CD14-positive monocyte (primary cell): Measurements from ENCODE around the gene CSKMT. TPM values are rescaled to one million over a fixed set of nuclear protein-coding genes. Genes with fewer than 3 reads are reported as not detected.
"Not testable (repeated sequence)": the region's sequence is repeated elsewhere in the genome, so short reads cannot be mapped to it uniquely, and the experiment has no call there.

Experiments
- DNase-seq, 3 donors: peaks; one replicate each; pipeline ENCODE4 v3.0.0-alpha.2; 2011 to 2022
- H2AFZ ChIP-seq: 2 replicates; pipeline ENCODE4 v1.6.0; 2012; ENCODE audit warnings: mild to moderate bottlenecking, low read depth, low read length, inconsistent platforms; ENCODE audit not compliant: insufficient read depth, poor library complexity, severe bottlenecking
- H3K27ac ChIP-seq, 2 donors: 1 replicate in 1 of 2; 2 replicates in 1 of 2; pipeline ENCODE4 v1.5.1; 2012 to 2013; ENCODE audit warnings: low read length in 2 of 2, control low read depth in 1 of 2, inconsistent platforms in 1 of 2, low read depth in 1 of 2, mild to moderate bottlenecking in 1 of 2
- H3K27me3 ChIP-seq, 2 donors: one replicate each; pipeline versions ENCODE4 v1.6.0 to v1.6.1; 2011 to 2013; ENCODE audit warnings: low read length in 2 of 2; ENCODE audit not compliant: control insufficient read depth in 2 of 2, insufficient read depth in 2 of 2
- H3K36me3 ChIP-seq, 2 donors: replicated peaks in 1 of 2; 1 replicate in 1 of 2; 2 replicates in 1 of 2; pipeline versions ENCODE4 v1.5.1 to v1.6.1; 2012 to 2013; ENCODE audit warnings: low read length in 2 of 2, control low read depth in 1 of 2, inconsistent platforms in 1 of 2, mild to moderate bottlenecking in 1 of 2; ENCODE audit not compliant: insufficient read depth in 2 of 2, control insufficient read depth in 1 of 2
- H3K4me1 ChIP-seq, 2 donors: 1 replicate in 1 of 2; 2 replicates in 1 of 2; pipeline versions ENCODE4 v1.5.1 to v1.6.1; 2012 to 2013; ENCODE audit warnings: low read length in 2 of 2, control low read depth in 1 of 2, inconsistent platforms in 1 of 2, mild to moderate bottlenecking in 1 of 2, moderate library complexity in 1 of 2; ENCODE audit not compliant: insufficient read depth in 2 of 2, control insufficient read depth in 1 of 2
- H3K4me2 ChIP-seq: replicated peaks from 2 replicates; pipeline ENCODE3; 2012; ENCODE audit warnings: low read length, moderate library complexity, mild to moderate bottlenecking; ENCODE audit not compliant: poor library complexity, severe bottlenecking; ENCODE audit errors: extremely low read depth
- H3K4me3 ChIP-seq, 3 experiments: fragments of 200-600 bp in 1 of 3; sonication (generic) in 1 of 3; replicated peaks in 1 of 3; 1 replicate in 2 of 3; 2 replicates in 1 of 3; pipeline ENCODE4 v1.5.1; 2011 to 2013; ENCODE audit warnings: low read length in 3 of 3, mild to moderate bottlenecking in 3 of 3, control low read depth in 2 of 3, low read depth in 2 of 3, inconsistent platforms in 1 of 3, moderate library complexity in 1 of 3
- H3K79me2 ChIP-seq: 2 replicates; pipeline ENCODE4 v1.6.0; 2012; ENCODE audit warnings: mild to moderate bottlenecking, control low read depth, inconsistent platforms, low read length, moderate library complexity; ENCODE audit not compliant: insufficient read depth
- H3K9ac ChIP-seq: 2 replicates; pipeline ENCODE4 v1.6.0; 2017; ENCODE audit warnings: low read length, mild to moderate bottlenecking; ENCODE audit not compliant: insufficient read depth, poor library complexity, severe bottlenecking
- H3K9me3 ChIP-seq, 2 donors: replicated peaks in 1 of 2; 1 replicate in 1 of 2; 2 replicates in 1 of 2; pipeline versions ENCODE4 v1.5.1 to v1.6.1; 2012 to 2013; ENCODE audit warnings: low read length in 2 of 2, control low read depth in 1 of 2; ENCODE audit not compliant: control insufficient read depth in 1 of 2, insufficient read depth in 1 of 2
- H4K20me1 ChIP-seq: 2 replicates; pipeline ENCODE4 v1.6.0; 2012; ENCODE audit warnings: mild to moderate bottlenecking, low read length, control low read depth, moderate library complexity; ENCODE audit not compliant: insufficient read depth
- H3K27ac Mint-ChIP-seq, 7 donors: one replicate each; pipeline ENCODE4 v1.8.0; 2020; ENCODE audit warnings: mild to moderate bottlenecking in 7 of 7, mixed read lengths in 7 of 7, moderate library complexity in 6 of 7, inconsistent platforms in 2 of 7
- H3K27me3 Mint-ChIP-seq, 3 donors: one replicate each; pipeline ENCODE4 v1.8.0; 2021 to 2022; ENCODE audit warnings: low read depth in 3 of 3, mild to moderate bottlenecking in 3 of 3, mixed read lengths in 3 of 3, moderate library complexity in 3 of 3, inconsistent platforms in 1 of 3
- H3K36me3 Mint-ChIP-seq, 2 donors: one replicate each; pipeline ENCODE4 v1.8.0; 2020; ENCODE audit warnings: mixed read lengths in 2 of 2, inconsistent platforms in 1 of 2, mild to moderate bottlenecking in 1 of 2
- H3K4me1 Mint-ChIP-seq: one replicate; pipeline ENCODE4 v1.8.0; 2020; ENCODE audit warnings: mild to moderate bottlenecking, mixed read lengths
- H3K4me3 Mint-ChIP-seq, 2 donors: one replicate each; pipeline ENCODE4 v1.8.0; 2020; ENCODE audit warnings: mild to moderate bottlenecking in 2 of 2, mixed read lengths in 2 of 2, moderate library complexity in 1 of 2
- H3K9me3 Mint-ChIP-seq, 7 donors: one replicate each; pipeline ENCODE4 v1.8.0; 2020 to 2022; ENCODE audit warnings: mixed read lengths in 7 of 7, mild to moderate bottlenecking in 6 of 7, moderate library complexity in 6 of 7, inconsistent platforms in 2 of 7
- WGBS: methylation state at CpG from one replicate; pipeline ENCODE4 v1.1.5; 2013; ENCODE audit warnings: missing lambda C conversion rate; ENCODE audit not compliant: insufficient coverage; 5-methylcytosine and 5-hydroxymethylcytosine counted together
- intact Hi-C, 2 donors: fragments of 100-400 bp; cut with micrococcal nuclease; formaldehyde crosslinking; loops; one replicate each; pipeline versions ENCODE4 v1.15.0 to v1.15.1; 2023
- polyA plus RNA-seq, 3 donors: library from polyadenylated mRNA; depleted of rRNA in 1 of 3; unstranded in 2 of 3; stranded (reverse) in 1 of 3; fragments of 300-500 nt in 2 of 3; fragments of >200 nt in 1 of 3; fragmentation: Illumina TruSeq in 2 of 3; gene quantifications; 1 replicate in 2 of 3; 2 replicates in 1 of 3; pipeline ENCODE4 v1.2.3, GENCODE V29; 2012 to 2021
- TF ChIP-seq, protein P1 (sequence below): fragments of 200-600 bp; IDR thresholded peaks from one replicate; pipeline ENCODE4 v1.8.0; 2022; ENCODE audit warnings: antibody characterized with exemption, mild to moderate bottlenecking

Gene CSKMT
- polyA plus RNA-seq, 3 donors, result 0.73 to 4.9 (median 1.4) TPM

DNA sequence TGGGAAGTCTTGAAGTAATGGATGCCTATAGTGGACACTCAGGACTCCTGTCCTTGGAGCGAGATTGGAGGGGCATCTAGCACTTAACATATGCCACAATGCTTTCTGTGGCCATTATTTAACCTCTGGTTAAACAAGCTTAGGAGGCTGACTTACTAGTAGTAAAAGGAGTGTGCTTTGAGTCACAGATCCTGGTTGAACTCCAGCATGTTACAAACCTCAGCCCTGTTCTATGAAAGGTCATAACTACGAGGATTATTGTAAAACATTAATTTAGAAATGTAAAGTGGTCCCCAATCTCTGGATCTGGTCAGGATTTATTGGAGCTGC, 8.0 kb downstream of the CSKMT start:
- no peak overlapping the region for H3K4me3 ChIP-seq
- peaks cover 76% of the 10 kb centered on the region for H3K79me2 ChIP-seq
- peaks cover 28% of the 10 kb centered on the region for H4K20me1 ChIP-seq
- H3K4me3 Mint-ChIP-seq, result no peak overlapping the region
- peaks cover 0 to 2% (median 0%) of the 10 kb centered on the region in 7 donors for H3K9me3 Mint-ChIP-seq
- peaks cover 34 to 53% of the 10 kb centered on the region in 2 donors for H3K36me3 Mint-ChIP-seq
- H3K27ac ChIP-seq, result peak overlapping the region in 1 of 2 donors; percentile 83
- no peak overlapping the region for H2AFZ ChIP-seq
- no peak for DNase-seq
- H3K27ac Mint-ChIP-seq, result peak overlapping the region in 3 of 7 donors; percentile 75 to 95 (median 95)
- no CpG with 5 or more reads among the region's 2 CpGs for WGBS
- H3K4me1 ChIP-seq, result peaks cover 33 to 46% of the 10 kb centered on the region in 2 donors
- intact Hi-C loops, result no loop called here
- TF ChIP-seq, protein P1, sequence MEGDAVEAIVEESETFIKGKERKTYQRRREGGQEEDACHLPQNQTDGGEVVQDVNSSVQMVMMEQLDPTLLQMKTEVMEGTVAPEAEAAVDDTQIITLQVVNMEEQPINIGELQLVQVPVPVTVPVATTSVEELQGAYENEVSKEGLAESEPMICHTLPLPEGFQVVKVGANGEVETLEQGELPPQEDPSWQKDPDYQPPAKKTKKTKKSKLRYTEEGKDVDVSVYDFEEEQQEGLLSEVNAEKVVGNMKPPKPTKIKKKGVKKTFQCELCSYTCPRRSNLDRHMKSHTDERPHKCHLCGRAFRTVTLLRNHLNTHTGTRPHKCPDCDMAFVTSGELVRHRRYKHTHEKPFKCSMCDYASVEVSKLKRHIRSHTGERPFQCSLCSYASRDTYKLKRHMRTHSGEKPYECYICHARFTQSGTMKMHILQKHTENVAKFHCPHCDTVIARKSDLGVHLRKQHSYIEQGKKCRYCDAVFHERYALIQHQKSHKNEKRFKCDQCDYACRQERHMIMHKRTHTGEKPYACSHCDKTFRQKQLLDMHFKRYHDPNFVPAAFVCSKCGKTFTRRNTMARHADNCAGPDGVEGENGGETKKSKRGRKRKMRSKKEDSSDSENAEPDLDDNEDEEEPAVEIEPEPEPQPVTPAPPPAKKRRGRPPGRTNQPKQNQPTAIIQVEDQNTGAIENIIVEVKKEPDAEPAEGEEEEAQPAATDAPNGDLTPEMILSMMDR, result no peak
- no peaks in the 10 kb centered on the region for H3K27me3 ChIP-seq
- peaks cover 26 to 46% of the 10 kb centered on the region in 2 donors for H3K36me3 ChIP-seq
- H3K4me2 ChIP-seq, result peak overlapping the region; percentile 83
- no peaks in the 10 kb centered on the region for H3K9me3 ChIP-seq
- H3K27me3 Mint-ChIP-seq, result peaks cover 0 to 1% (median 0%) of the 10 kb centered on the region in 3 donors
- H3K9ac ChIP-seq, result no peak overlapping the region
- H3K4me1 Mint-ChIP-seq, result peaks cover 59% of the 10 kb centered on the region

DNA sequence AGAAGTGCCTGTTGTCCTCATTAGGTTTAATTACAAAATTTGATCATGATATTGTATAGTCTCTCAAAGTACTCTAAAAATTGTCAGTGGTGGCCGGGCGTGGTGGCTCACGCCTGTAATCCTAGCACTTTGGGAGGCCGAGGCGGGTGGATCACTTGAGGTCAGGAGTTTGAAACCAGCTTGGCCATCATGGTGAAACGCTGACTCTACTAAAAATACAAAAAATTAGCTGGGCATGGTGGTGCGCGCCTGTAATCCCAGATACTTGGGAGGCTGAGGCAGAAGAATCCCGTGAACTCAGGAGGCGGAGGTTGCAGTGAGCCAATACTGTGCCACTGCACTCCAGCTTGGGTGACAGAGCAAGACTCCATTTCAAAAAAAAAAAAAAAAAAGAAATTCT, 10.3 kb downstream of the CSKMT start:
- H3K9me3 Mint-ChIP-seq, DNase-seq, H3K27me3 ChIP-seq, H3K27ac ChIP-seq, H3K27me3 Mint-ChIP-seq, H3K4me2 ChIP-seq, H2AFZ ChIP-seq, H3K4me3 ChIP-seq, H3K9me3 ChIP-seq, intact Hi-C loops, H3K4me3 Mint-ChIP-seq, H3K9ac ChIP-seq: not testable (repeated sequence)
- H4K20me1 ChIP-seq, result peaks cover 28% of the 10 kb centered on the region
- H3K4me1 ChIP-seq, result peaks cover 38 to 56% of the 10 kb centered on the region in 2 donors
- H3K36me3 ChIP-seq, result peaks cover 26 to 46% of the 10 kb centered on the region in 2 donors
- H3K4me1 Mint-ChIP-seq, result peaks cover 56% of the 10 kb centered on the region
- 100% methylated on average over 5 of the region's 10 CpGs for whole genome bisulfite sequencing
- peaks cover 31 to 47% of the 10 kb centered on the region in 2 donors for H3K36me3 Mint-ChIP-seq
- peaks cover 77% of the 10 kb centered on the region for H3K79me2 ChIP-seq
- peak overlapping the region in 2 of 7 donors; percentile 40 to 69 for H3K27ac Mint-ChIP-seq
